Transverse colon (tissue), 4 donors: Measurements from ENCODE around the gene GRIN3B. TPM values are rescaled to one million over a fixed set of nuclear protein-coding genes. Genes with fewer than 3 reads are reported as not detected.
A peak's percentile ranks its signal among the peaks of the same experiment; 100 is the strongest.

Source experiments
- DNase-seq: peaks from one replicate; pipeline ENCODE4 v3.0.0-alpha.2; 2019
- H3K27ac ChIP-seq, 4 donors: fragments of 200-600 bp; sonication (generic); 2 replicates each; pipeline ENCODE4 v1.5.1; 2016 to 2018; ENCODE audit warnings: inconsistent platforms in 4 of 4
- H3K27me3 ChIP-seq: fragments of 200-600 bp; sonication (generic); 2 replicates; pipeline ENCODE4 v1.5.1; 2017; ENCODE audit warnings: inconsistent platforms
- H3K36me3 ChIP-seq, 4 donors: fragments of 200-600 bp; sonication (generic); 2 replicates each; pipeline ENCODE4 v1.5.1; 2017 to 2019; ENCODE audit warnings: inconsistent platforms in 4 of 4
- H3K4me1 ChIP-seq, 4 donors: fragments of 200-600 bp; sonication (generic); 2 replicates each; pipeline ENCODE4 v1.5.1; 2017 to 2020; ENCODE audit warnings: inconsistent platforms in 4 of 4
- H3K4me3 ChIP-seq, 4 donors: fragments of 200-600 bp; sonication (generic); 1 replicate in 1 of 4; 2 replicates in 3 of 4; pipeline versions ENCODE4 v1.5.1 to v1.6.1; 2017 to 2019; ENCODE audit warnings: inconsistent platforms in 4 of 4
- H3K9me3 ChIP-seq, 2 donors: fragments of 200-600 bp; sonication (generic); 2 replicates each; pipeline ENCODE4 v1.5.1; 2017 to 2019; ENCODE audit warnings: inconsistent platforms in 2 of 2
- EP300 ChIP-seq: sonication (generic); formaldehyde crosslinking; IDR thresholded peaks from one replicate; pipeline ENCODE4 v1.6.1; 2017; ENCODE audit warnings: antibody characterized with exemption, low read depth
- POLR2A ChIP-seq: fragments of 450-650 bp; IDR thresholded peaks from one replicate; pipeline ENCODE4 v1.6.1; 2016; ENCODE audit warnings: antibody characterized with exemption, mild to moderate bottlenecking, moderate library complexity
- POLR2AphosphoS5 ChIP-seq, 3 donors: sonication (generic); formaldehyde crosslinking; IDR thresholded peaks; one replicate each; pipeline ENCODE4 v1.6.1; 2016; ENCODE audit warnings: antibody characterized with exemption in 3 of 3
- WGBS, 2 donors: methylation state at CpG; one replicate each; pipeline ENCODE4 v1.1.5; 2018; ENCODE audit warnings: low coverage in 1 of 2; 5-methylcytosine and 5-hydroxymethylcytosine counted together
- in situ Hi-C, 4 donors: fragments of 200-750 bp; cut with MboI; loops; one replicate each; pipeline versions ENCODE4 v1.15.0 to v1.15.1; 2017; ENCODE audit warnings: low sequenced_read_pairs in 3 of 4, low pct_ligation_motif_present in 1 of 4, low pct_unique_long_range_greater_than_20kb in 1 of 4
- intact Hi-C: fragments of 100-400 bp; cut with DNase I; formaldehyde crosslinking; loops from one replicate; pipeline ENCODE4 v1.15.1; 2023; ENCODE audit warnings: low total_unique reads
- total RNA-seq, 4 donors: library from RNA; depleted of rRNA; stranded (reverse); fragments of >200 nt; gene quantifications; one replicate each; pipeline ENCODE4 v1.1.0, GENCODE V29; 2016
- TF ChIP-seq, protein P1 (sequence below), 5 experiments: fragments of 200-600 bp in 3 of 5; fragments of 450-650 bp in 2 of 5; sonication (generic) in 3 of 5; IDR thresholded peaks; 1 replicate in 2 of 5; 2 replicates in 3 of 5; pipeline ENCODE4 v1.5.1; 2016 to 2017; ENCODE audit warnings: antibody characterized with exemption in 5 of 5, inconsistent platforms in 3 of 5, mild to moderate bottlenecking in 2 of 5, moderate library complexity in 1 of 5

GRIN3B gene
- total RNA-seq, 4 donors from 2014 or later, result 1.6 TPM; not detected in 3

DNA sequence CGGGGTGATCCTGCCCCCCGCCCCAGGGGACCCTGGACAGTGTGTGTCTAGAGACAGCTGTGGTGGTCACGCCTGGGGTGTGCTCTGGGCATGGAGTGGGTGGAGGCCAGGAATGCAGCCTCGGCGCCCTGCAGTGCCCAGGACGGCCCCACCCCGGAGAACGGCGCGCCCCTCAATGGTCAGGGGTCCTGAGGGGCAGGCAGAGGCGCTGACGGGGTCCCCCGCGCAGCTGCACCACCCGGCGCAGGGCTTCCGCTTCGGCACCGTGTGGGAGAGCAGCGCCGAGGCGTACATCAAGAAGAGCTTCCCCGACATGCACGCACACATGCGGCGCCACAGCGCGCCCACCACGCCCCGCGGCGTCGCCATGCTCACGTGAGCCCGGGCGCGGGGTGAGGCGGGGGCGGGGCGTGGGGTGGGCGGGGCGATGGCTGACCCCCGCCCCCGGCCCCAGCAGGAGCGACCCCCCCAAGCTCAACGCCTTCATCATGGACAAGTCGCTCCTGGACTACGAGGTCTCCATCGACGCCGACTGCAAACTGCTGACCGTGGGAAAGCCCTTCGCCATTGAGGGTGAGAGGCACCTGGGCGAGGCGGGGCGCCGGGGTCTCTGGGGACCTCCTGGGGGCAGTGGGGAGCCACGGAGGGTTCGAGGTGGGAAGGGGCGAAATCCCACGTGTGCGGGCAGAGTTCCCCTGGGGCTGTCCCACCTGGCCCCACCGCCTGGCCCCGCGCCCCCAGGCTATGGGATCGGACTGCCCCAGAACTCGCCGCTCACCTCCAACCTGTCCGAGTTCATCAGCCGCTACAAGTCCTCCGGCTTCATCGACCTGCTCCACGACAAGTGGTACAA is 7.4 kb downstream of the GRIN3B start:
- no peak for DNase-seq
- intact Hi-C loops, result no loop called here
- H3K36me3 ChIP-seq, result peaks cover 0 to 24% (median 15%) of the 10 kb centered on the region in 4 donors
- no peak for TF ChIP-seq EP300
- no peak for TF ChIP-seq POLR2A
- TF ChIP-seq, protein P1, sequence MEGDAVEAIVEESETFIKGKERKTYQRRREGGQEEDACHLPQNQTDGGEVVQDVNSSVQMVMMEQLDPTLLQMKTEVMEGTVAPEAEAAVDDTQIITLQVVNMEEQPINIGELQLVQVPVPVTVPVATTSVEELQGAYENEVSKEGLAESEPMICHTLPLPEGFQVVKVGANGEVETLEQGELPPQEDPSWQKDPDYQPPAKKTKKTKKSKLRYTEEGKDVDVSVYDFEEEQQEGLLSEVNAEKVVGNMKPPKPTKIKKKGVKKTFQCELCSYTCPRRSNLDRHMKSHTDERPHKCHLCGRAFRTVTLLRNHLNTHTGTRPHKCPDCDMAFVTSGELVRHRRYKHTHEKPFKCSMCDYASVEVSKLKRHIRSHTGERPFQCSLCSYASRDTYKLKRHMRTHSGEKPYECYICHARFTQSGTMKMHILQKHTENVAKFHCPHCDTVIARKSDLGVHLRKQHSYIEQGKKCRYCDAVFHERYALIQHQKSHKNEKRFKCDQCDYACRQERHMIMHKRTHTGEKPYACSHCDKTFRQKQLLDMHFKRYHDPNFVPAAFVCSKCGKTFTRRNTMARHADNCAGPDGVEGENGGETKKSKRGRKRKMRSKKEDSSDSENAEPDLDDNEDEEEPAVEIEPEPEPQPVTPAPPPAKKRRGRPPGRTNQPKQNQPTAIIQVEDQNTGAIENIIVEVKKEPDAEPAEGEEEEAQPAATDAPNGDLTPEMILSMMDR (IDR thresholded peaks at IDR 0.05), result no peak
- no peak for TF ChIP-seq POLR2AphosphoS5 (IDR thresholded peaks at IDR 0.05)
- WGBS, 2 donors, result 91% methylated on average over 52 of the region's 73 CpGs; no CpG with 5 or more reads in 1 of the 2 donors
- H3K4me1 ChIP-seq, result no peaks in the 10 kb centered on the region
- H3K27me3 ChIP-seq, result peaks cover 10% of the 10 kb centered on the region
- H3K9me3 ChIP-seq, result no peaks in the 10 kb centered on the region
- H3K27ac ChIP-seq, result no peak overlapping the region
- in situ Hi-C loops, result no loop called here
- H3K4me3 ChIP-seq, result no peak overlapping the region

DNA sequence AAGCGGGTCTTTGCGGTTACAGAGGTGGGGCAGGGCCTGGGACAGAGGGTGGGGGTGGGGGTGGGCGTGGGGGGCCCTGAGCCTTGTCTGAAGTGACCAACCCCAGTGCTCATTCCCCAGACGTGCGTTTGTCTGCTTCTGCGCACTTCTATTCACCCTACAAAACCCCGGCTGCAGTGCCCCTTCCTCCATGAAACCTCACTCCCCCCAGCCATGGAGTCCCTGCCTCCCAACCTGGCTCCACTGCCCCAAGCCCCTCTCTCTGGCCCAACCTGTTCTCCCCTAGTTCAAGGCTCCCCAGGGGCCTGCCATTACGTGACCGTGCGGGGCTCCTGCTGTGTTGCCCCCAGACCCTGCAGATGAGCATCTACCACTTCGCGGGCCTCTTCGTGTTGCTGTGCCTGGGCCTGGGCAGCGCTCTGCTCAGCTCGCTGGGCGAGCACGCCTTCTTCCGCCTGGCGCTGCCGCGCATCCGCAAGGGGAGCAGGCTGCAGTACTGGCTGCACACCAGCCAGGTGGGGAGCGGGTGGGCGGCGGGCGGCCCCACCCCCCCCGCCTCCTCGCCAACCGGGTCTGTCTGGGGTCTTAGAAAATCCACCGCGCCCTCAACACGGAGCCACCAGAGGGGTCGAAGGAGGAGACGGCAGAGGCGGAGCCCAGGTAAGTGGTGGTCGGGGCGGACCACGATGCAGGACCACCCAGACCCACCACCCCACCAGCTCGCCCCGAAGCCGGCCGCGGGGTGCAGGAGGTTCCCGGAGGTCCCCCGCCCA is 8.2 kb downstream of the GRIN3B start:
- Histone ChIP-seq H3K27me3 (peaks cover 2% of the 10 kb centered on the region), H3K36me3 (peaks cover 0 to 27% (median 15%) of the 10 kb centered on the region in 4 donors), H3K4me1 (no peaks in the 10 kb centered on the region), H3K4me3 (no peak overlapping the region), H3K9me3 (no peaks in the 10 kb centered on the region), H3K27ac (peak overlapping the region; percentile 42 to 70 (median 56))
- WGBS, 2 donors, result 90% methylated on average over 2 to 38 of the region's 45 CpGs
- no peak for DNase-seq
- in situ Hi-C loops (no loop called here), intact Hi-C loops (no loop called here)
- TF ChIP-seq EP300 (no peak), POLR2A (no peak)

DNA sequence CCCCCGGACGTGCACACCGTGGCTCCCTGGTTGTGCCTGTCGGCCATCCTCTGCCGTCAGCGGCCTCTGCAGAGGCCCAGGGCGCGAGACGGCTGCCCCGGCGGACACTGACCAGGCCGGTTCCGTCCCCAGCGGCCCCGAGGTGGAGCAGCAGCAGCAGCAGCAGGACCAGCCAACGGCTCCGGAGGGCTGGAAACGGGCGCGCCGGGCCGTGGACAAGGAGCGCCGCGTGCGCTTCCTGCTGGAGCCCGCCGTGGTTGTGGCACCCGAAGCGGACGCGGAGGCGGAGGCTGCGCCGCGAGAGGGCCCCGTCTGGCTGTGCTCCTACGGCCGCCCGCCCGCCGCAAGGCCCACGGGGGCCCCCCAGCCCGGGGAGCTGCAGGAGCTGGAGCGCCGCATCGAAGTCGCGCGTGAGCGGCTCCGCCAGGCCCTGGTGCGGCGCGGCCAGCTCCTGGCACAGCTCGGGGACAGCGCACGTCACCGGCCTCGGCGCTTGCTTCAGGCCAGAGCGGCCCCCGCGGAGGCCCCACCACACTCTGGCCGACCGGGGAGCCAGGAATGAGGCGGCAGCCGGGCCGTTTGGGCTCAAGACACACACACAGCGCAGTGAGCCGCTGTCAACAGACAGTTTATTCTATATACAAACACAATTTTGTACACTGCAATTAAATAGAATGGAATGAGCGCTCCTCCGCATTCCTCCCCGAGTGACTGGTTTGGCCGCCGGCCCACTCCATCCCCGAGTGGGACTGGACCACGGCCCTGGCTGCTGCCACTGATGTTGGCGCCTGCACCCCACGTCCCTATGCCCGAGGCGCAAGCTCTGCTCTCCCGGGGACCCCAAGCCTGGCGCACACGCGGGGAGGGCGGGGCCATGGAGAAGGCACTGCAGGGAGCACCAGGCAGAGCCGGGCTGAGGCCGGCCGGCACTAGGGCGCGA is 9.1 kb downstream of the GRIN3B start:
- H3K9me3 ChIP-seq, result no peaks in the 10 kb centered on the region
- WGBS, 2 donors, result 77% methylated on average over 73 of the region's 92 CpGs; no CpG with 5 or more reads in 1 of the 2 donors
- peaks cover 0 to 30% (median 15%) of the 10 kb centered on the region in 4 donors for H3K36me3 ChIP-seq
- H3K4me1 ChIP-seq, result no peaks in the 10 kb centered on the region
- peak; percentile 32 for DNase-seq
- no peak overlapping the region for H3K4me3 ChIP-seq
- peak overlapping the region; percentile 42 to 70 (median 56) for H3K27ac ChIP-seq
- TF ChIP-seq, protein P1 (IDR thresholded peaks at IDR 0.05), result no peak
- peak in 1 of 3 donors; percentile 22 for TF ChIP-seq POLR2AphosphoS5 (IDR thresholded peaks at IDR 0.05)
- no peaks in the 10 kb centered on the region for H3K27me3 ChIP-seq
- intact Hi-C loops (no loop called here), in situ Hi-C loops (no loop called here)

DNA sequence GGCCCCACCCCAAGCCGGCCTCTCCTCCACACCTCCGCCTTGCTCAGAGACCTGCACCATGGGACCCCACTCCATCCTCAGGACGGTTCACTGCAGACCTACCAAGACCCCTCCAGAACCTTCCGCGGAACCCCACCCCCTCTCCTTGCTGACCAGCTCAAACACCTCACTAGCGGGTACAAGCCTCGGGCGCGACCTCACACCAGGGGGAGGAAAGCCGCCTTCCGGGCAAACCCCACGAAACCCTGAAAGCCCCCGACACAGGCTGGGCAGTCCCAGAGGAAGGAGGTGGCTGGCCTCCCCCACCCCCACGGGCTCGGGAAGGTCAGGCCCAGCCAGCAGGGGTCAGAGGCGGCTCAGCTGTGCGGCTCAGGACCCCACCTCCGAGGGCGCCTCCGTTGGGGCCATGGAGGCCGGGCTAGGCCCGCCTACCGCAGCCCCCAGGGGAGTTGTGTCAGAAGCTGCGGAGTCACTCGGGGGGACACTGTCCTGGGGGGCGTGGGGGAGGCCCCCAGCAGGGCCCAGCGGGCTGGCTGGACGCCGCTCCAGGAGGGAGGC is 9.8 kb downstream of the GRIN3B start:
- WGBS, 2 donors, result 85% methylated on average over 22 of the region's 29 CpGs; no CpG with 5 or more reads in 1 of the 2 donors
- H3K27ac ChIP-seq, result peak overlapping the region; percentile 42 to 70 (median 56)

More for the DNA sequence above, 9.8 kb downstream of the GRIN3B start:
- DNase-seq, result no peak
- H3K27me3 ChIP-seq, result no peaks in the 10 kb centered on the region
- no peaks in the 10 kb centered on the region for H3K9me3 ChIP-seq
- H3K36me3 ChIP-seq, result peaks cover 0 to 30% (median 15%) of the 10 kb centered on the region in 4 donors
- TF ChIP-seq, protein P1 (IDR thresholded peaks at IDR 0.05), result no peak
- TF ChIP-seq POLR2AphosphoS5 (IDR thresholded peaks at IDR 0.05) (no peak), EP300 (no peak), POLR2A (no peak)
- in situ Hi-C loops (no loop called here), intact Hi-C loops (no loop called here)
- peaks cover 0 to 2% (median 0%) of the 10 kb centered on the region in 4 donors for H3K4me1 ChIP-seq
- no peak overlapping the region for H3K4me3 ChIP-seq
